ENCODE results near the gene NUP54. TPM values are rescaled to one million over a fixed set of nuclear protein-coding genes. Genes with fewer than 3 reads are reported as not detected.

Gene NUP54
- total RNA-seq, 1 donor from 2014 or later, result 43.4 TPM

DNA sequence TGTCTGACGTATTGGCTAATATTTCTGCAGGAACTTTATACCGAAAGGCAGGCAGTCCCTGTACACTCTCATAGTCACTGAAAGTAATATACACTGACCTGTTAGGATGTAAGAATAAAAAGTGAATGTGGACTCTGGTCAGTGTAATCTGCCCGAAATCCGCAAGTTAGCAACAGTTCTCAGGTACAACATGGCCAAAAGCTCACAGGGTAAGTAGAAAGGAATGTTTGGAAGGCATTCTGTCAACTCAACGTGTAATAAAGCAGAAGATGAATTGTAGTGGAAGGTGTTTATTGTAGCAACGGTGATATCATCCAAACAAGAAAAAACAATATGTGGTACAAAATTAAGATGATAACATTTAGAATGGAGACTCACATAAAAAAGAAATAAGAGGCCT, 26.0 kb upstream of the NUP54 start:
- H3K4me3 Mint-ChIP-seq (ENCODE audit: unreplicated experiment), result no peak overlapping the region
- no peaks in the 10 kb centered on the region for H3K9me3 Mint-ChIP-seq (ENCODE audit: unreplicated experiment)
- no peaks in the 10 kb centered on the region for H3K36me3 Mint-ChIP-seq (ENCODE audit: unreplicated experiment)
- no peak overlapping the region for H3K27ac Mint-ChIP-seq (ENCODE audit: unreplicated experiment)
- H3K4me1 Mint-ChIP-seq (ENCODE audit: low read depth, unreplicated experiment), result no peaks in the 10 kb centered on the region
- TF ChIP-seq, protein P1, sequence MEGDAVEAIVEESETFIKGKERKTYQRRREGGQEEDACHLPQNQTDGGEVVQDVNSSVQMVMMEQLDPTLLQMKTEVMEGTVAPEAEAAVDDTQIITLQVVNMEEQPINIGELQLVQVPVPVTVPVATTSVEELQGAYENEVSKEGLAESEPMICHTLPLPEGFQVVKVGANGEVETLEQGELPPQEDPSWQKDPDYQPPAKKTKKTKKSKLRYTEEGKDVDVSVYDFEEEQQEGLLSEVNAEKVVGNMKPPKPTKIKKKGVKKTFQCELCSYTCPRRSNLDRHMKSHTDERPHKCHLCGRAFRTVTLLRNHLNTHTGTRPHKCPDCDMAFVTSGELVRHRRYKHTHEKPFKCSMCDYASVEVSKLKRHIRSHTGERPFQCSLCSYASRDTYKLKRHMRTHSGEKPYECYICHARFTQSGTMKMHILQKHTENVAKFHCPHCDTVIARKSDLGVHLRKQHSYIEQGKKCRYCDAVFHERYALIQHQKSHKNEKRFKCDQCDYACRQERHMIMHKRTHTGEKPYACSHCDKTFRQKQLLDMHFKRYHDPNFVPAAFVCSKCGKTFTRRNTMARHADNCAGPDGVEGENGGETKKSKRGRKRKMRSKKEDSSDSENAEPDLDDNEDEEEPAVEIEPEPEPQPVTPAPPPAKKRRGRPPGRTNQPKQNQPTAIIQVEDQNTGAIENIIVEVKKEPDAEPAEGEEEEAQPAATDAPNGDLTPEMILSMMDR (IDR thresholded peaks at IDR 0.05; ENCODE audit: partially characterized antibody, unreplicated experiment), result no peak
- no peak for DNase-seq
- peaks cover 1% of the 10 kb centered on the region for H3K27me3 Mint-ChIP-seq (ENCODE audit: unreplicated experiment)

DNA sequence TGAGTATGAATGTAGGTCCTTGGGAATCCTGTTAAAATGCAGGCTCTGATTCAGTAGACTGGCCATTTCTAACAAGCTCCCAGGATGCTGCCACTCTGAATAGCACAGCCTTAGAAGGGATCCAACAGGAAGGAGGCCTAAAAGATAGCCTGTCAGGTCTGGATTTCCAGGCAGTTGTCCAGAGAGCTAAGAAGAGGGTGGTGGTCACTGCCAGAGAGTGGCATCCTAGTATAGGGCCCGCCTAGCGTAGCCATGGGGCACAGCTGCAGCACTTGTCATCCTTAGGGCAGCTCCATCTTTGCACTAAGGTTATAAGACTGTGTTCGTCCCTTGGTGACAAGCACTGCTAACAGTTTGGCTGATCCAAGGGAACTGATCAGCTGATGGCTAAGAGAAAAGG, 20.5 kb upstream of the NUP54 start:
- DNase-seq, result no peak
- TF ChIP-seq, protein P1 (IDR thresholded peaks at IDR 0.05; ENCODE audit: partially characterized antibody, unreplicated experiment), result no peak
- peaks cover 6% of the 10 kb centered on the region for H3K27me3 Mint-ChIP-seq (ENCODE audit: unreplicated experiment)
- no peaks in the 10 kb centered on the region for H3K9me3 Mint-ChIP-seq (ENCODE audit: unreplicated experiment)
- H3K27ac Mint-ChIP-seq (ENCODE audit: unreplicated experiment), result no peak overlapping the region
- H3K36me3 Mint-ChIP-seq (ENCODE audit: unreplicated experiment), result peaks cover 4% of the 10 kb centered on the region
- H3K4me3 Mint-ChIP-seq (ENCODE audit: unreplicated experiment), result no peak overlapping the region
- H3K4me1 Mint-ChIP-seq (ENCODE audit: low read depth, unreplicated experiment), result no peaks in the 10 kb centered on the region

DNA sequence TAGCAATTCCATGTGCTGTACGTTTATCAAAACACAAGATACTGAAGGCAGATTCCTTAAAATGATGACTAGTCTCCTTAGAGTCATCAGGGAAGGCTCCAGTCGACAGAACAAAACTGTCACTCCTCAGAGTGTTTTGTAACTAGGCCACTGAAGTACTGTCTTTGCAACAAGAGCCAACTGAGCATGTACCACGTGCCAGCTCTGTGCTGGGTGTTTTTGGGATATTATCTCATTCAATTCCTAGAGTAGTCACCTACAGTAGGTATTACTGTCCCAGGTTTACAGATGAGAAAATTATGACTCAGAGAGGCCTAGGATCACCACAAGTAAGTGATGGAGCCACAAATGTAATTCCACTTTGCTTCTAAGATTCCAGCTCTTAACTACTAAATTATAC, 18.3 kb upstream of the NUP54 start:
- peaks cover 4% of the 10 kb centered on the region for H3K36me3 Mint-ChIP-seq (ENCODE audit: unreplicated experiment)
- H3K4me1 Mint-ChIP-seq (ENCODE audit: low read depth, unreplicated experiment), result no peaks in the 10 kb centered on the region
- H3K27me3 Mint-ChIP-seq (ENCODE audit: unreplicated experiment), result peaks cover 5% of the 10 kb centered on the region
- H3K27ac Mint-ChIP-seq (ENCODE audit: unreplicated experiment), result no peak overlapping the region
- no peaks in the 10 kb centered on the region for H3K9me3 Mint-ChIP-seq (ENCODE audit: unreplicated experiment)
- no peak for DNase-seq
- no peak overlapping the region for H3K4me3 Mint-ChIP-seq (ENCODE audit: unreplicated experiment)
- TF ChIP-seq, protein P1 (IDR thresholded peaks at IDR 0.05; ENCODE audit: partially characterized antibody, unreplicated experiment), result no peak

DNA sequence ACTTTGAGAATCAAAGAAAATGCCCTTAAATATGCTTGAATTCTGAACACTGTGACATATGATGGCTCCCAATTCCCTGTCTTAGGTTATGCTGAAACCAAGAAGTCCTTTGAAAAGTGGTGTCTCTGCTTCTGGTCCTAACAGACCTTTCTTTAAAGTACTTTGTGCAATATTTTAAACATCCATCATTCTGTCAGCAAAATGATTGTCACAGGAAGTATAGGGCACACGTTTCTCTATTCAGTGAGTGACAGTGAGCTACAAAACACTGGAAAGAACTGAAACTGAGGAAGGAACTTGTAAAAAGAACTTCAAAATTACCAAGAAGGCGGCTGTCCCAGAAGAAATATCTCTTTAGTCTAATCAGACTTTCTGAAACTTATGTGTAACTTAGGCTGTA, 12.2 kb upstream of the NUP54 start:
- H3K9me3 Mint-ChIP-seq (ENCODE audit: unreplicated experiment), result peaks cover 3% of the 10 kb centered on the region
- H3K4me1 Mint-ChIP-seq (ENCODE audit: low read depth, unreplicated experiment), result peaks cover 2% of the 10 kb centered on the region
- no peak overlapping the region for H3K27ac Mint-ChIP-seq (ENCODE audit: unreplicated experiment)
- no peak overlapping the region for H3K4me3 Mint-ChIP-seq (ENCODE audit: unreplicated experiment)
- no peaks in the 10 kb centered on the region for H3K27me3 Mint-ChIP-seq (ENCODE audit: unreplicated experiment)
- peaks cover 6% of the 10 kb centered on the region for H3K36me3 Mint-ChIP-seq (ENCODE audit: unreplicated experiment)
- DNase-seq, result no peak
- TF ChIP-seq, protein P1 (IDR thresholded peaks at IDR 0.05; ENCODE audit: partially characterized antibody, unreplicated experiment), result no peak

DNA sequence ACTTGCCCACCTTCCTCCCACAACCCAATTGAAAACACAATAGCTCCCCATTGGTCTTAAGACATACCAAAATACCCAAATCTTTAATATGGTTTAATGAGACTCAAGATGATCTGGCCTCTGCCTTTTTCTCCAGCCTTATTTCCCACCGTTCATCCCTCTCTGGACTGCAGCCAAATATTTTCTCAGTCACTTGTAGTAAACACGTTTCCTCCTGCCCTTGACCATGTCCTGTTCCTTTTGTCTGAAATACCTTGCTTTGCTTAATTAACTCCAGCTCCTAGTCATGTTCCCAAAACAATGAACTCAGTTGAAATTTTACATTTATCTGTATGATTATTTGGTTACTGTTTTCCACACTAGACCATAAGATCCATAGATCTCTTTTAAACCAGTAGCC, 8.4 kb upstream of the NUP54 start:
- H3K9me3 Mint-ChIP-seq (ENCODE audit: unreplicated experiment), result peaks cover 3% of the 10 kb centered on the region
- peaks cover 2% of the 10 kb centered on the region for H3K4me1 Mint-ChIP-seq (ENCODE audit: low read depth, unreplicated experiment)
- TF ChIP-seq, protein P1 (IDR thresholded peaks at IDR 0.05; ENCODE audit: partially characterized antibody, unreplicated experiment), result no peak
- DNase-seq, result no peak
- no peaks in the 10 kb centered on the region for H3K27me3 Mint-ChIP-seq (ENCODE audit: unreplicated experiment)
- H3K36me3 Mint-ChIP-seq (ENCODE audit: unreplicated experiment), result peaks cover 6% of the 10 kb centered on the region
- no peak overlapping the region for H3K27ac Mint-ChIP-seq (ENCODE audit: unreplicated experiment)
- no peak overlapping the region for H3K4me3 Mint-ChIP-seq (ENCODE audit: unreplicated experiment)
